NK-92 (cell line): ENCODE results near the gene SLC7A10.
"Not testable (repeated sequence)": the region's sequence is repeated elsewhere in the genome, so short reads cannot be mapped to it uniquely, and the experiment has no call there.

Source experiments
- DNase-seq: peaks from one replicate; lab custom pipeline; 2025; ENCODE audit not compliant: unreplicated experiment; lab: John Stamatoyannopoulos, UW

SLC7A10 gene

GRCh38 chr19:33186431-33187182 lies 39.0 kb downstream of the SLC7A10 start:
- DNase-seq: no peak

- DNase-seq: no peak
Measured at GRCh38 chr19:33177417-33177979, 48.2 kb downstream of the SLC7A10 start.

DNA sequence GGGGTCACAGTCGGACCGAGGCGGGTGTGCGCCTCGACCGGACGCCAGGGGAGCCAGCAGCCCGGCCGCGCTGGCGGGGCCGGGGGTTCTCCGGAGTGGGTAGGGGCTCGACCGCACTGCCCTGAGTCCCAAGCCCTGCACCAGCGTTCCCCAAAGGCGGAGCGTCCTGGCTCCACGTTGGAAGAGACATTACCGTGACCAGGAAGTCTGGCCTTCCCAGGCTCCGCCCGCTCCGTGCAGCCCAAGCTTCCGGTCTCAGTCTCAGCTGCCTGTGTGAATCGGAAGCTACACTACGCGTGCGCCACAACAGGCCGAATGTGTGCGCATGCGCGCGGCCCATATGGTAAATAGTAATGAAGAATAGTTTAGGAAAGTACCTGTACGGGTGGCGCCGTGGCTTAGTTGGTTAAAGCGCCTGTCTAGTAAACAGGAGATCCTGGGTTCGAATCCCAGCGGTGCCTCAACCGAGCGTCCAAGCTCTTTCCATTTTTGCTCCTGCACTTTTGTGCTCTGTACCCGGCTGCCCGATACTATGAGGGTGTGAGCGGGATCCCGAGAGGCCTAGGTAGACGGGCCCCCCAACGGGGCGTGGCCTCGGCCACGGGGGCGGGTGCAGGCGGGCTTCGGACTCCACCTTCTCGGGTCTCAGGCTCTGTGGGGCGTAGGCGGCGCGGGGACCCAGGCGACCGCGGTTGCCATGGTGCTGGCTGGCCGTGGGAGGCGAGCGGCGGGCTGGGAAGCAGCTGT lies 48.8 kb downstream of the SLC7A10 start:
- peak; percentile 78 for DNase-seq

DNA sequence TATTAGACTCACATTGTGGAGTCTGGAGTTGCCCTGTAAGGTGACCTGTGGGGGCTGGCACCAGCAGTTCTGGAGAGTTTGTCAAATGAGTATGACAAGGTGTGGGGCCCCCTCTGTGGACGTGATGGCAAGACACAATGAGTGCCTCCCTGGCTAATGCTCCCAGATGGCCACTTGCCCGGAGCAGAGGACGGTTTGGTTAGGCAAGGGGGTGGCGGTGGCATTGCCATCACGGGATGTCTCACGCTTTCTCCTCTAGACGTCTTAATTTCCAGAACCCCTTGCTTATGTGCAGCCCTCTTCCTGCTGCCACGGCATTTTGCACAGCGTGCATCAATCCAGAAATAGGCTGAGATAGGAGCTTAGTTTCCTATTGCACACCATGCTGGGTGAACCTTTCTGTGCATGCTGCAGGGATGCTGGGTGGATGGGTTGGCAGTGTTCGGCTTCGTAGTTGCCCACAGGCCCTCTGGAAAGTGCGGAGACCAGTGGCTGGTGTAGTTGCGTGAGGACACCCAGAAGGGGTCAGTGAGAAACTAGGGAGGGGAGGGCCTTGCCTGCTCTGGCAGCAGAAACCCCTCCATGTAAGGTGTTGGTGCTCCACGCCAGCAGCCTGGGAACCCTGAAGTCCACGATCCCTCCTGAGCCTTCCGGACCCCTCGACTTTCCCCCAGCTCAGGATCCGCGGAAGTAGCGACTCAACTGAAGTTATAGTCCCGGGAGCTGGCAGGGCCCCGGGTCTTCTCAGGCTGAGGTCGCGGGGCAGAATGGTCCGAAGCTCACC lies 49.6 kb downstream of the SLC7A10 start:
- DNase-seq: no peak

- no peak for DNase-seq
Measured at GRCh38 chr19:33175156-33175782, 50.4 kb downstream of the SLC7A10 start.

DNA sequence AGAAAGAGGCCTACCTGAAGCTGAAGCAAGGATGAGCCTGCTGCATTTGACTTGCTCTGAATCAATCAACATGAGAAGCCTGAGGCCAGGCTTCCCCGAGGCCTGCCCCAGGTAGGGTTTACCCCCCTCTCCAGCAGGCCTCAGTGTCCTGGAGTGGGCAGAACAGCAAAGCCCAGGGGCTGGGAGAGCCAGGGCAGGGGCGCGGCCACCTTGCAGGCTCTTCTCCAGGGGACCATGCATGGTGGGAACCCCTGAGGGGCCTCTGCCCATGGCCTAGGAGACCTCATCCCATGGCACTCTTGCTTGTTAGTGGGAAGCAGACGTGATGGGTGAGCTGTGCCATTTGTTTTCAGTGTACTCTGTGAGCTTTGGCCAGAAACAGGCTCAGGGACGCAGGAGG lies 51.5 kb downstream of the SLC7A10 start:
- no peak for DNase-seq

DNA sequence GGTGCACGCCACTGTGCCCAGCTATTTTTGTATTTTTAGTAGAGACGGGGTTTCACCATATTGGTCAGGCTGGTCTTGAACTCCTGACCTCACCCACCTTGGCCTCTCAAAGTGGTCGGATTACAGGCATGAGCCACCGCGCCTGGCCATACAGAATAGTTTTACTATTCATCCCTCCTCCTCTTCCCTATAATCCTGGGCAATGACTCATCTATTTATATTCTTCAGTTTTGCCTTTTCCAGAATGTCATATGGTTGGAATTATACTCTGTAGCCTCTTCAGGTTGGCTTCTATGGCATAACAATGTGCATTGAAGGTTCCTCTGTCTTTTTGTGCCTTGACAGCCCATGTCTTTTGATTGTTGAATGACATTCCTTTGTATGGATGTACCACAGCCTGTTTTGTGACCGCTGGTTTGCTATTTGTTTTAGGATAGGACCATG lies 53.7 kb downstream of the SLC7A10 start:
- no peak for DNase-seq

DNA sequence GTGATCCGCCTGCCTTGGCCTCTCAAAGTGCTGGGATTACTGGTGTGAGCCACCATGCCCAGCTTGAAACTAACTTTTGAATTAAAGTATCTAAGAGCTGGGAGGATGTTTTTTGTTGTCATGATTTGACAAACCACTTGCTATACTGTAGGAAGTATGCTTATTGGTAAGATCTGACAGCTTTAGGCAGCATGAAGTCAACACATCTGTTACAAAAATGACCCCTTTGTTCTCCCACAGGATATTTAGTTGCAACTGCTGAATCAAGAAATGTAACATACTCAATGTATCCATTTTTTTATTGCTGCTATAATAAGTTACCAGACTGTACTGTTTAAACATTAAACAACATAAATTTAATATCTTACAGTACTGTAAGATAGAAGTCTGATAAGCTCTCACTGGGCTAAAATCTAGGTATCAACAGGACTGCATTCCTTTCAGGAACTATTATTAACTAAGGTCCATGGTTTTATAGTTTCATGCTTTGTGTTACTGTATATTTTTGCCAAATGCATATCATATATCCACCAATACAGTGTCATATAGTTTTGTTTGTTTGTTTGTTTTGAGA lies 54.3 kb downstream of the SLC7A10 start:
- no peak for DNase-seq

DNA sequence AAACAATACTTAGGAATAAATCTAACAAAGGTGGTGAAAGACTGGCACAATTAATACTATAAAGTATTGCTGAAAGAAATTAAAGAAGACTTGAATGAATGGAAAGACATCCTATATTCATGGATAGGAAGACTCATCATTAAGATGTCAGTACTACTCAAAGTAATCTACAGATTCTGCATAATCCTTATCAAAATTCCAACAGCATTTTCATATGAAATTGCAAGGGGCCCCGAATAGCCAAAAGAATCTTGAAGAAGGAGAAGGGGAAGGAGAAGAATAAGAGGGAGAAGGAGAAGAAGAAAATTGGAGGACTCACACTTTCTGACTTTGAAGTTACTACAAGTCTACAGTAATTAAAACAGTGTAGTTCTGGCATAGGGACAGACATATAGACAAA lies 57.1 kb downstream of the SLC7A10 start:
- no peak for DNase-seq

DNA sequence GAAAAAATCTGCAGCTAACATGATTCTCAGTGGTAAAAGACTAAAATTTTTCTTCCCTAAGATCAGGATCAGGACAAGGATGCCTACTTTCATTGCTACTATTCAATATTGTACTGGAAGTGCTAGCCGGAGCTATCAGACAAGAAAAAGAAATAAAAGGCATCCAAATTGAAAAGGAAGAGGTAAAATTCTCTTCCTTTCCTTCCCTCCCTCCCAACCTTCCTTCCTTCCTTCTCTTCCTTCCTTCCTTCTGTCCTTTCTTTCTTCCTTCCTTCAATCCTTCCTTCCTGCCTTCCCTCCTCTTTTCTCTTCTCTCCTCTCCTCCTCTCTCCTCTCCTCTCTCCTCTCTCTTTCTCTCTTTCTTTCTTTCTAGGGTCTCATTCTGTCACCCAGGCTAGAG lies 58.2 kb downstream of the SLC7A10 start:
- no peak for DNase-seq

GRCh38 chr19:33166037-33166436 lies 59.6 kb downstream of the SLC7A10 start:
- not testable (repeated sequence) for DNase-seq

- DNase-seq: no peak
Measured at GRCh38 chr19:33163481-33163880, 62.2 kb downstream of the SLC7A10 start.

GRCh38 chr19:33161201-33161600 lies 64.4 kb downstream of the SLC7A10 start:
- no peak for DNase-seq

- DNase-seq: no peak
Measured at GRCh38 chr19:33159893-33160292, 65.8 kb downstream of the SLC7A10 start.

GRCh38 chr19:33159149-33159548 lies 66.5 kb downstream of the SLC7A10 start:
- DNase-seq: no peak
